GM19397 (cell line): ENCODE data around the gene EBPL.

Experiments
- ATAC-seq: cut with Tn5 transposase; IDR thresholded peaks from one replicate; pipeline ENCODE4 v1.9.1; 2021; ENCODE audit warnings: mild to moderate bottlenecking, moderate library complexity; ENCODE audit not compliant: unreplicated experiment

Gene EBPL

GRCh38 chr13:49676581-49677298 lies 14.5 kb downstream of the EBPL start:
- ATAC-seq, result no peak

GRCh38 chr13:49670828-49671227 lies 20.5 kb downstream of the EBPL start:
- no peak for ATAC-seq

GRCh38 chr13:49669735-49670309 lies 21.5 kb downstream of the EBPL start:
- ATAC-seq, result no peak

- no peak for ATAC-seq
Measured at GRCh38 chr13:49667773-49668172, 23.5 kb downstream of the EBPL start.

GRCh38 chr13:49664606-49665005 lies 26.7 kb downstream of the EBPL start:
- ATAC-seq, result no peak

GRCh38 chr13:49657241-49657641 lies 34.0 kb downstream of the EBPL start:
- no peak for ATAC-seq

GRCh38 chr13:49655906-49656305 lies 35.4 kb downstream of the EBPL start:
- no peak for ATAC-seq

GRCh38 chr13:49654011-49654410 lies 37.3 kb downstream of the EBPL start:
- no peak for ATAC-seq

GRCh38 chr13:49653478-49653877 lies 37.8 kb downstream of the EBPL start:
- ATAC-seq, result no peak

GRCh38 chr13:49652355-49653305 lies 38.7 kb downstream of the EBPL start:
- ATAC-seq, result no peak

GRCh38 chr13:49651570-49652354 lies 39.5 kb downstream of the EBPL start:
- no peak for ATAC-seq

- ATAC-seq, result no peak
Measured at GRCh38 chr13:49649963-49650312, 41.3 kb downstream of the EBPL start.

- no peak for ATAC-seq
Measured at GRCh38 chr13:49649244-49649962, 41.9 kb downstream of the EBPL start.

- ATAC-seq, result no peak
Measured at GRCh38 chr13:49646688-49647087, 44.6 kb downstream of the EBPL start.

GRCh38 chr13:49645451-49645850 lies 45.8 kb downstream of the EBPL start:
- ATAC-seq, result no peak

GRCh38 chr13:49643035-49643646 lies 48.1 kb downstream of the EBPL start:
- no peak for ATAC-seq

GRCh38 chr13:49641801-49642291 lies 49.4 kb downstream of the EBPL start:
- ATAC-seq, result no peak

- no peak for ATAC-seq
Measured at GRCh38 chr13:49638744-49639072, 52.6 kb downstream of the EBPL start.

- ATAC-seq, result no peak
Measured at GRCh38 chr13:49638030-49638743, 53.1 kb downstream of the EBPL start.
